ENCODE data around the gene DNLZ.
A peak's percentile ranks its signal among the peaks of the same experiment; 100 is the strongest.

The DNLZ gene

DNA sequence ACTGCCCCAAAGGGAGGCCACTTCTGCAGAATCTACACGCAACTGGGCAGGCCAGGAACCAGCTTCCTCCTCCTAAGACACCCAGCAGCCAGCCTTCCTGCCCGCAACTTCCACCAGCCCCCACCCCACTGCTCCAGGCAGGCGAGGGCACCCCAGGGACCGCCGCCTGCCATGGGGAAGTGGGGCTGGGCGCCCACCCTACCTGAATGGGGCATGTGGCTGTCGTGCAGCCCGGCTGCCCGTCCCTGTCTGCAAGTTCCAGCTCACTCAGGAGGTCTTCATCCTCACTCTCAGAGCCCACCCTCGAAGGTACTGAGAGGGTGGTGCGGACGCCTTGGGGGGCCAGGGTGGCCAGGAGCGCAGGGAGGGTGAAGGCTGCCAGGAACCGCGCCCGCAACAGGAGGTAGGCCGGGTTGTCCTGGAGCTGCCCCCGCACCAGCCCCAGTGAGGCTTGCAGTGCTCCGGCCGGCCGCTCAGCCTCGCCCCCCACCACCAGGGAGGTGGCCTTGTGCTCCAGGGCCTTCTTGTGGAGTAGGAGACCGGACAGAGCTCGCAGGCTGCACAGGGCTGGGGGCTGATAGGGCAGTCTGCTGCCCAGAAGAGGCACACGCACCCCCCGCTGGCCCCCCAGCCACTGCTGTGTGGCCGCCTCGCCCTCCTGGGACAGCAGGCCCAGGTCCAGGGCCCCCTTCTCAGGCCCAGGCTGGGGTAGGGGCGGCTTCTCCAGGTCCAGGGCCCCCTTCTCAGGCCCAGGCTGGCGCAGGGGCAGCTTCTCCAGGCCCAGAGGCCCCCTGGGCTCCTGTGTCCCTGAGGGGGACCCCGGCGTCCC lies 14.0 kb upstream of the DNLZ start:
- H3K4me3 ChIP-seq (ENCODE audit: low read depth, low read length) = no peak overlapping the region

DNA sequence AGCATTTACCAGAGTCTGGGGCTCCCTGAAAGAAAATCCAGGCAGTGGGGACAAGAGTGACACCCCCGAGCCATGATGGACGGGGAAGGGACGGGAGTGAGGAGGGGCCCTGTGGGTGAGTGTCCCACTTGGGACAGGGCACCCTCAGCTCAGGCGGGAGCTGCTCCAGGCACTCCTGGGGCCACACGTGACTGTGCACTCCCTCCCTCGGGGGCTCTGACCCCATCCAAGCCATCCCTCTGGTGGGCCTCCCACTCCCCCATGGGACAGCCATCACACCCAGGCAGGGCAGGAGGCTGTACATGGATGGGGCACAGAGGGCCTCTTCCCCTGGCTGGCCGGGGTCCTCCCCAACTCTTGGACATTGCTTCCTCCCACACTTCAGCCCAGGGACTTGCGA lies 12.9 kb upstream of the DNLZ start:
- no peak overlapping the region for H3K4me3 ChIP-seq (ENCODE audit: low read depth, low read length)

DNA sequence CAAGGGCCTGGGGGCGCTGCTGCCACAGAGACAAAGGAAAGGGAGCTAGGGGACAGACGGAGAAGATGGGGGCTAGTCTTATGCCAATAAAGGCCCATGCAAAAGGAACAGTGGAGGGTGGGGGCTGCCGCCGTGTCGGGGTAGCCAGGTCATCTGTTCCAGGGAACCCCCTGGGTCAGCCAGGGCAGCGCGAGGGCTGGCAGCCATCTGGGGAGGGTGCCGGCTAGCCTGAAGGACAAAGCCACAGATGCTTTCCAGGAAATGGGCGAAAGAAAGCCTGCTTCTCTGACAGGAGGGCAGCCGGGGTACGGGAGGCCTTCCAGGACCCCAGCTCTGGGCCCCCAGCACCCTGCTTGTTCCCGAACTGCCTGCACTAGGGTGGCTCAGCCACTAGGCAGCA lies 11.6 kb upstream of the DNLZ start:
- H3K4me3 ChIP-seq (ENCODE audit: low read depth, low read length) = no peak overlapping the region

DNA sequence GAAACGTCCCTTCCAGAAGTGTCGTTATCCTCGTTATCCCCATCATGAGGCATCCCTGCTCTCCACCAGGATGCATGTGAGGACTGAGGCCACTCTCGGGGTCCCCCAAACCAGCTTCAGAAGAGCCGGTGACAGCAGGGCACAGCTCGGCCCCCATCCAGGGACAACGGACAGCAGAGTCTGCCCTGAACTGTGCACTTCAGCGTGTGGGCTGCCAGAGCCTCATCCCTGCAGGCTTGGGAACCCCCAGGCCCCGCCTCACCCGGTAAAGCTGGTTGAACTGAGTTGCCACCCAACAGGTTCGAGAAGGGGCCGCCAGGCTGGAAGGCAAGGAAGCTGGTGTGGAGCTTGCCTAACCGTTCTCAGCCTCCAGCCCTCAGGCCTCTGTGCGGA lies 10.6 kb upstream of the DNLZ start:
- H3K4me3 ChIP-seq (ENCODE audit: low read depth, low read length) = no peak overlapping the region

DNA sequence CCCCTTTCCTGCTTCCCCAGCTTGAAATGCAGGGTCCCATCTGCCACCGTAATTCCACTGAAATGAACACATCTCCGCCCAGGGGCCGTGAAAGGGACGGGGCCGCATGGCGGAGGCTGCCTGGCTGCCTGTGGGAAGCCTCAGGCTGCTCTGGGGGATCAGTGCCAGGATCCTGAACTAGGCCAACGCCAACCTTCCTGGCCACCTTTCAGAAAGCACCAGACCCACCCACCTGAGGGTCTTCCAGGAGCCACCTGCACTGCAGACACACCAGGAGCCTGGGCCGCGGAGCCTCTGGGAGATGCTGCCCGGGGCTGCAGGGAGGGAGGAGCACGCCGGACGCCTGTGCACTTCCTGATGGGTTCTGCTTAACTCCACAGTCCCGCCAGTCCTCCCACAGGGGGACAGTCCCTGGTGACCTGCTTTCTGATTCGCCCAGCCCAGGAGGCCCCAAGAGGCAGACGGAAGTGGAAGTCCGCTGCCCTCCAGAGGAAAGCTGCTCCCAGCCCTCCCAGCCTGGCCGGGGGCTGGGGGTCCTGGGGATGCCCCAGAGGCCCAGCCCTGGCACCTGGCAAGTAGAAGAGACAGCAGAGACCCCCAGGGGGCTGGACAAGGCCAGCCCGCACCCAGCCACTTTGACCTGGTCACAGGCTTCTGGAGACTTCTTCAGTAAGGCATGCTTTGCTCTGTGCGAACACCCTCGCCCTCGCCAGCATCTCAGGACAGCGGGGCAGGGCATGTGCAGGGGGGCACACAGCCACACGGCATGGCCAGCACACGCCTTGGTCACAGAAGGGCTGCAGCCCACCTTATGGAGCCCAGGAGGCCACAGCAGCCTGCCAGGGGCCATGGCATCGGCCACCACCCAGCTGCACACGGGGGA lies 10.0 kb upstream of the DNLZ start, which contains the start of gene CARD9:
Gene CARD9 (minus strand): TSS at position 370 of the 883 bp plus-strand sequence. CDS start 1,591 bp downstream, outside the sequence.
- H3K4me3 ChIP-seq (ENCODE audit: low read depth, low read length) = no peak within 1 kb of the TSS

DNA sequence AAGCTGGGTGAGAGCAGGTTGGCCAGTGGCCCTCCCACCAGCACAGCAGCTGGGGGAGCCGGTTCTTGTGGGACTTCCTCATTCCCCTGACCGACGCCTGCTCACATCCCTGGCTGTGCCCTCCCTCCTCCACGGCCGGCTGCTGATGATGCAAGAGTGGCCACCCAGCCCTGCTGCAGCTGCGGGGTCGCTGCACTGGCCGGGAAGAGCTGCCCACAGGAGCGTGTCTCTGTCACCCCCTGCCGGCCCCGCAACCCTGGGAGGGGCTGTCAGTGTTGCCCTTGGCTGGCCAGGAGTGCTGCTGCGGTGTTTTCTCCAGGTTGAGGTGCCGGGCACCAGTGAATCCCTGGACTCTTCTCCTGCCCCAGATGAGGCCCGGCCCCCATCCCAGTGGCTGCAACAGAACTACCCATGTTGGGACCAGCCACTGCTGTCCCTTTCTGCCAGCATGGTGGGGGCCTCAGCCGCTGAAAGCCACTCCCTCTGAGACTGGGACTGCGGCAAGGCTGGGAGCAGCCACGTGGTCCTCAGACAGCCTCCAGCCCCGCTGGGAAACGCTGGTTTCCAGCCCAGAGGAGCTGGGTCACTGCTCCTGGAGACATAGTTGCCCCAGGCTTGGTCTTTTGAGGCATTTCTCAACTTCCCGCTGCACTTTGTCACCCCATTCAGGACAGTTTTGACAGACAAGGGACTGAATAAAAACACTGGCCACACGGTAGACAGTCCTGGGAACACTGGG lies 9.2 kb upstream of the DNLZ start:
- no peak overlapping the region for H3K4me3 ChIP-seq (ENCODE audit: low read depth, low read length)

DNA sequence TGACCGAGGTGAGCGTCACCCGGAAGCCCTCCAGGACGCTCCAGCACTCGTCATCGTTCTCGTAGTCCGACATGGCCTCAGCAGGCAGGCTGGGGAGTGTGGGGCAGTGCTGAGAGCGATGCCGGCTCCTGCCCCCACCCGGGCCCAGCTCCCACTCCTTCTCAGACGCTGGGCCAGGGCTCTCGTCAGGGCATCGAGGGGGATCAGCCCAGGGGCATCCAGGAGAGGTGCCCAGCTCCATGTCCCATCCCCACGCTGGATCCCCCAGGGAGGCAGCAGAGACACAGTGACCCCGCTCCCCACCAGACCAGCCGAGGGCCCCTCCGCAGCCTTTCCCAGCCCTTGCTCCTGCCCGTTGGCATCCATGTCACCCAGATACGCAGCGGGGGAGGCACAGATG lies 8.5 kb upstream of the DNLZ start:
- H3K4me3 ChIP-seq (ENCODE audit: low read depth, low read length) = no peak overlapping the region

DNA sequence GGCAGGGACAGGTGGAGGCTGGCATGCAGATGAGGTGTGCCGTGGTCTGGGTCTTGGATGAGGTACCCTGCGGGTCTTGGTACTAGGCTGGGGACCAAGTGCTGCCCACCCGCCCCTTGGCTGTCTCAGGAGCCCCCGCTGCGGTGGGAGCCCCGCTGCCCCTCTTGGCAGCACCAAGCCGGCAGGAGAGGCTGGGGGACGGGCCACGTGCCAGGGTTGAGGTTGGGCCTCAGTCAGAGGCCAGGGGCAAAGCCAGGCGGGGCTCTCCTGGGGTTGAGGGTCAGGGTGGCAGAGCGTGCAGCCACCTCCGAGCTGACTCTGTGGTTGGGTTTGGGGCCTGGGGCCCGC lies 8.0 kb upstream of the DNLZ start:
- H3K4me3 ChIP-seq (ENCODE audit: low read depth, low read length) = no peak overlapping the region

DNA sequence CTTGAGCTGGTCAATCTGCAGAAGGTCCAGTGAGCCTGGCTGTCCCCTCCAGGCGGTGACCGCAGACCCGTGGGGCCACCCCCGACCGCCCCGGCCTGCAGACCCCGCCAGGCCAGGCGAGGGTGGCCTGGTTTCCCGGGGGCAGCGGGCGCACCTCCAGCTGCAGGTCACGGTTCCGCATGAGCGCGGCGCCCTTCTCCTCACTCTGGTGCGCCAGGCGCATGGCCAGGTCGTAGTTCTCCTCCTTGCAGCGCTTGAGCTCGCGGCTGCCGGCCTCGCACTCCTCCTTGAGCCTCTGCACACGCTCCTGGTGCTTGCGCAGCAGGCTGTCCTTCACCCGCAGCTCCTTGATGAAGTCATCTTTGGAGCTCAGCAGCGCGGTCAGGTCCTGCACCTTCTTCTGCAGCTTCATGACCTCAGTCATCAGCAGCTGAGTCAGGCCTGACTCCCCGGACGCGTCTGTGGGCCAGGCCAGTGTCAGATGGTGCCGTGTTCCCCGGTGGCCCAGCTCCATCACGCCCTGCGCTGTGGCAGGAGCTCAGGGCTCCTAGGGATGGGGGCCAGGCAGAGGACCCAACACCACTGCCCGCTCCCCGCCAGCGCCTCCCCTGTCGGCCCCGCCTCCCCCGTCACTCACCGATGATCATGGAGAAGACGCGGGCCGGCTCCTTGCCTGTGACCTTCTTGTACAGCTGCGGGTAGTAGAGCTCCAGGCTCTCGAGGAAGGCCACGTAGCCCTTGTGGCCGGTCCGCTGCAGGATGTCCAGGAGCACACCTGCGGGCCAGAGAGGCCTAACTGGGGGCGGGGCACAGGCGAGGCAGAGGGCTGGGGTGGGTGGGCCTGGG lies 7.4 kb upstream of the DNLZ start:
- no peak overlapping the region for H3K4me3 ChIP-seq (ENCODE audit: low read depth, low read length)

DNA sequence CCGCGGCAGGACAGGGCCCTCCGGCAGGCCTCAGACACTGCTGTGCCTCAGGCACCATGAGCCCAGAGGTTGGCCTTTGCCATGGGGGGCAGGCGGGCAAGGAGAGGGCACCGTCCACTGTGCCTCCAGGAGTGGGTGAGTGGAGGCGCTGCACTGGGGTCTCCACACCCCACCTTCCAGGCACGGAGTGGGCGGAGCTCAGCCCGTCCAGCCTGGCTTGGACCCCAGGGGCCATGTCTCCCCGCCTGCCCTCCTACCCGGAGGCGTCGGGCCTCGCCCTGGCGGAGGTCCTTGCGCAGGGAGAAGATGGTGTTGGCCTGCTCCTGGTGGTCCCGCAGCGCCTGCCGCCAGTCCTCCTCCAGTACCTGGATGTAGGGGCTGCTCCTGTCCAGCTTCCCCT lies 6.5 kb upstream of the DNLZ start:
- no peak overlapping the region for H3K4me3 ChIP-seq (ENCODE audit: low read depth, low read length)

DNA sequence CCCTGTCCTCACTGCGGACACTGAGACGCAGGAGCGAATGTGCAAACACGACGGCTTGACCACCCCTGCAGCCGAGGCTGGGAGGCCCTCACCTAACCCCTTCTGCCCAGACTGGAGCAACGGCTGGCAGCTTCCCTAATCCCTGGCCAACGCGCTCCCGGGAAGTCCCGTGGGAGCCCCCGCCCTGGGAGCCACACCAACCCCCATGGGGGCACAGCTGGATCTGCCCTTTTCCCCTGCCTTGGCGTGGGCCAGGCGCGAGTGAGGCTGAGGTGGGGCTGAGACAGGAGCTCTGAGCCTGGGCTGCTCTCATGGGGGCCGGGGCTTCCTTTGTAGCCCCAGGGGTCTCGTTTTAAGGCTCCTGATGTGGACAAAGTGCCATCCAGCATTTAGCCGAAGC lies 4.6 kb upstream of the DNLZ start:
- no peak overlapping the region for H3K4me3 ChIP-seq (ENCODE audit: low read depth, low read length)

DNA sequence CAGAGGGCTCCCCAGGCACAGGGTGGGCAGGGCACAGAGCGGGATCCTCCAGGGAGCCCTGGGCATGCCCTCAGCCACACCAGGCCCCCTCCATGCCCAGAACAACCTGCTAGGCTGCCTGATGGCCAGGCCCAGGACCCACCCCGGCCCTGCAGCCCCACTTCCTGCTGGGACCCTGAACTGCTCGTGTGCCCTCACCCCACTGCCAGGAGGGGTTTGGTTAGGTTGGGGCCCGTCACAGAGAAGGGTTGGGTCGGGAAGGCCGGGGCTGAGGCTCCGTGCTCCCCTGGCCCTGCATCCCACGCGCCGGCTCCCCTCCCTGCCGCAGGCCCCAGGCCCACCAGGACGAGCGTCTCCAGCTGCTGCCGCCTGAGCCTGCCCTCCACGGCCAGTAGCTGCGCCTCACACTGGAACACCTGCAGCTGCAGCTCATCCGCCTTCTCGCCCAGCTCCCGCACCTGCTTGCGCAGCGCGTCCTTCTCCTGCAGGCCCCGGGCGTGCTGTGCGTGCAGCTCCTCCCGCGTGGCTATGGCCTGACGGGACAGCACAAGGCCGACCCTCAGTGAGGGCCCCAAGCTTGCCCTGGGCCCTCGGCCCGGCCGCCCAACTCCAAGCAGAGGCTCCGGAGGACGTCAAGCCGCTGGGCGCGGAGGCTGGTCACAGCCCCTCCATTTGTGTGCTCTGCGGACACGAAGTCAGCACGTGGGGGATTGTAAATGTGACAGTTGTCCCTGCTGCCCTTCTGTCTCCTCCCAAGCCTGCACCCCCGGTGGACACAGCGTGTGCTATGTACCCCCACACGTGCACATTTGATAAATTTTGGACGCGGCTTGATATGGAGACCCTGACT lies 4.0 kb upstream of the DNLZ start:
- H3K4me3 ChIP-seq (ENCODE audit: low read depth, low read length) = no peak overlapping the region

DNA sequence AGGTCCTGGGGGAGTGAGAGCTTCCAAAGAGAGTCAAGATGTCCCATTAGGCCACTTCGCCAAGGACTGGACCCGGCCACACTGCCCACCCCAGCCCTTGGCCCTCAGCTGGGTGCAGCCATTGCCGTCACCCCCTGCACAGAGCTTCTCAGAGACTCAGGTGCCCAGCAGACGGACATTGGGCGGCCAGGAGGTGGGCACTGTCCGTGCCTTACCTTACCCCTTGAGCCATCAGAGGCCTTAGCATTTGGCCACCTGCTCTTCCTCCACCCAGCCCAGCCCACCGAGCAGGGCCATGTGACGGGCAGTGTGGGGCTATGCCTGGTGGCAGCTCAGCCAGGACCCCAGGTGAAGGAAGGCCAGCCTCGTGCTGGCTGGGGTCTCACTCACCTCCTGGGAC lies 3.3 kb upstream of the DNLZ start:
- H3K4me3 ChIP-seq (ENCODE audit: low read depth, low read length) = no peak overlapping the region

DNA sequence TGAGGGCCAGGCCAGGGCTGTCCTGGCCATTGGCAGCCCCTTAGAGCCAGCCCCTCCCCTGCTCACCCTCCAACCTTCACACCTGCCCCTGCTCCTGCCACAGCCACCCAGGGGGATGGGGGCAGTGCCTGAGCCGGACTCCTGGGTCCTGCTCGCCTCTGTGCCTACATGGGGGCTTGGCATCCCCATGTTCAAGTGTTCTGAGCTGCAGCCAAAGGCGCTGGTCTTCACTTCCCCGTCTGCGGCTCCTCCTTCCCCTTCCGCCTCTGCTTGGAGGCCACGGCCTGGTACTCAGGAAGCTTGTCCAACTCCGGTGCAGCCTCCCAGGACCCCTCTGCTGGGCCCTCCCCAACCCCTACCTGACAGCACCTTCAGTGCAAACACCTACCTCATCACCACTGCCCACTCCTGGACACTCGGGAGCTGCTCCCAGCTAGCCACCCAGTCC lies 2.3 kb upstream of the DNLZ start:
- no peak overlapping the region for H3K4me3 ChIP-seq (ENCODE audit: low read depth, low read length)

DNA sequence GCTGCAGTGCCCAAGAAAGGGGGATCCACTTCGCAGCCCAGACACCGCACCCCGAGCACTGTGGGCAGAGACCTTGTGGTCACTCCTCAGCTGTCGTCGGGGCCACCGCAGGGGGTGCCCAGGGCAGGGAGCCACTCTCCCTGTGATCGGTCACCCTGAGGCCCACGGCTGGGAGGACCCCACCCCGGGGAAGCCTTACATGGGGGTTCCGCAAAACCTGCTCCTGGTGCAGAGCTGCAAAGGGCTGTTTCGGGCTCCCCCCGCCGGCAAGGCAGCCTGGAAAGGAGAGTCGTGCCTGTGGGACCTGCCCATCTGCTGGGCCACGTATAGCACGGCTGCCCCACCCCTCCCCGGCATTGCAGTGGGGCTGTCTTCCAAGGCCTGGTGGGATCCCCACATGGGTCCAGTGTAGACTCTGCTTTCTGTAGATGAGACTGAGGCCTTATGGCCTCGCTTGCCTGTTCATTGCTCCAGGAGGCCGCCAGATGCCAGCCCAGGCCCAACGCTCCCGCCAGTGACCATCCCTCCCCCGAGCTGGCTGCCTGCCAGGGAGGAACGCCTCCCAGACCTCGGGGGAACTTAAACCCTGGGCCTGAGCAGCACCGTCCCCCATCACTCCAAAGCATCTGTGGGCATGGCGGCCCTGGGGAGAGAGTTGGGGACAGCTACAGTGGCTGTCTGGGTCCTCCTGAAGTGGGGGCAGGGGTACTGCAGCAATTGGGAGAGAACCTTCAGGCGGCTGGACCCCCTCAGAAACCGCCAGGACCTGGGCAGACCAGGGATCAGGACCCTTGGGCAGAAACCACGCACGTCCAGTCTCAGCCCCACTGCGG lies 1.6 kb upstream of the DNLZ start:
- no peak overlapping the region for H3K4me3 ChIP-seq (ENCODE audit: low read depth, low read length)

DNA sequence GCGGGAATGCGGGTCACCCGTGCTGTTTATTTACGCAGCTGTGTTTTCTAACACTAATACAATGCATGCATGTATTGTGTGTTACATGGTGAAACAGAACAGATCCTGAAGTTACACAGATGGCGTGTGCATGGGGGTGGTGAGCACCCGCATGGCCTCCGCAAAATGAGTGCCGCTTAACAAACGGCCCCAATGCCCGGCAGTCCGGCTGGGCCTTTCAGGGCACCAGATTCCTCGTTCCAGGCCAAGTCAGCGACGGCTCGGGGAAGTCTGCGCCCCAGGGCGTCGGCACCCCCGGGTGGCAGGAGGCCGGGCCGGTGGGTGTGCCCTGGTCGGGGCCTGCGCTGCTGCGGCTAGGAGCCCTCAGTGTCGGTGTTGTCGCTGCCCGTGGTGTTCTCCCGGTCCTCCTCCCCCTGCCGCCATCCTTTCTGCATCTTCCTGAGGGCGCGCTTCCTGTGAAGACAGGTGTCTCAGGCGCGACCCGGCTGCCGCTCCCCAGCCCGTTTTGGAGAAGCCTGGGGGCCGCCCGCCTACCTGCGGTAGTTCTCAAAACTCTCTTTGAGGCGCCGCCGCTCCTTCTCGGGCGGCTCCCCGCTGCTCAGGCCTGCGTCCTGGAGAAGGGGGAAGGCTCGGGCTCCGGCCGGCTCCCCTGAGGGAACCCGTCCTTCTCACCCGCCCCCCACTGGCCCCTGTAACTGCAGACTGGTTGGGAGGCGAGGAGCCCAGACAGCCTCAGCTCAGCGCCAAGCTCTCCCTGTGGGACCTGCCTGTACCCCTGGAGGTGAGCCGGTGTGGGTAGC lies 605 bp upstream of the DNLZ start:
- H3K4me3 ChIP-seq (ENCODE audit: low read depth, low read length) = peak overlapping the region; percentile 69

DNA sequence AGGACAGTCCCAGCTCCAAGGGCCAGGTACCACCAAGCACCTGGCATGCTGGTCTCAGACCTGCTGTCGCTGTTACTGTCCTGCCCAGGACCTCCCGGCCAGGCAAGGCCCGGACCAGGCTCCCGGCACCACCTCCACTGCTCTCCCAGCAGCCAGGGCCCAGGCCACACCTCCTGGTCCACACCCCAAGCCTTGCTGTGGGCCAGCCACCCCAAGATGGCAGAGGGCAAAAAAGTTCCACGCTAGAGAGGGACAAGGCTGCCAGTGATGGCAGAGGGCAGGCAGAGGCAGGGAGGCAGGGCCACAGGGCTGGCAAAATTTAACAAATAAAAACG lies 1.1 kb downstream of the DNLZ start:
- no peak overlapping the region for H3K4me3 ChIP-seq (ENCODE audit: low read depth, low read length)
